Heart right ventricle (tissue), 16 donors: ENCODE results near the gene CAMSAP3. TPM values are rescaled to one million over a fixed set of nuclear protein-coding genes. Genes with fewer than 3 reads are reported as not detected.

ENCODE experiments used
- ATAC-seq, 8 donors: fragments of 200-7000 bp; cut with Tn5 transposase; one replicate each; pipeline ENCODE4 v1.9.1; 2020; ENCODE audit warnings: mild to moderate bottlenecking in 8 of 8, moderate library complexity in 8 of 8, moderate number of reproducible peaks in 1 of 8
- DNase-seq, 2 donors: peaks; one replicate each; pipeline ENCODE4 v3.0.0-alpha.2; 2020
- H3K27ac ChIP-seq, 10 donors: fragments of 200-600 bp; sonication (generic) in 2 of 10; one replicate each; pipeline versions ENCODE4 v1.5.0 to v1.8.0; 2020 to 2022; ENCODE audit warnings: mild to moderate bottlenecking in 3 of 10
- H3K27me3 ChIP-seq, 7 donors: fragments of 200-600 bp; one replicate each; pipeline ENCODE4 v1.8.0; 2021 to 2022; ENCODE audit warnings: mild to moderate bottlenecking in 2 of 7
- H3K36me3 ChIP-seq, 9 donors: fragments of 200-600 bp; sonication (generic) in 1 of 9; one replicate each; pipeline versions ENCODE4 v1.5.0 to v1.8.0; 2020 to 2022; ENCODE audit warnings: mild to moderate bottlenecking in 2 of 9
- H3K4me1 ChIP-seq, 9 donors: fragments of 200-600 bp; sonication (generic) in 1 of 9; one replicate each; pipeline versions ENCODE4 v1.5.0 to v1.8.0; 2020 to 2022; ENCODE audit warnings: mild to moderate bottlenecking in 4 of 9
- H3K4me3 ChIP-seq, 10 donors: fragments of 200-600 bp; sonication (generic) in 2 of 10; one replicate each; pipeline versions ENCODE4 v1.5.0 to v1.8.0; 2020 to 2022; ENCODE audit warnings: mild to moderate bottlenecking in 7 of 10, moderate library complexity in 2 of 10
- H3K9me3 ChIP-seq, 11 donors: fragments of 200-600 bp in 10 of 11; sonication (generic) in 2 of 11; one replicate each; pipeline versions ENCODE4 v1.5.0 to v1.8.0; 2013 to 2022; ENCODE audit warnings: mild to moderate bottlenecking in 2 of 11, control low read depth in 1 of 11, moderate library complexity in 1 of 11
- WGBS, 2 donors: extraction: QIAGEN DNeasy Blood & Tissue Kit; methylation state at CpG; one replicate each; pipeline ENCODE4 v1.1.7; 2013; ENCODE audit warnings: inconsistent platforms in 1 of 2; 5-methylcytosine and 5-hydroxymethylcytosine counted together
- intact Hi-C, 10 donors: fragments of 100-400 bp; cut with DNase I; formaldehyde crosslinking; loops; one replicate each; pipeline versions ENCODE4 v1.11.1 to v1.14.2; 2022
- polyA plus RNA-seq, 2 donors: library from polyadenylated mRNA; stranded (reverse); fragments of 200-250 nt; gene quantifications; one replicate each; pipeline ENCODE4 v1.2.3, GENCODE V29; 2013
- total RNA-seq, 10 donors: library from RNA; stranded (reverse); fragmentation: NEBNext Ultra II Directional in 3 of 10; extraction: Animal tissue kit (Norgen Biotek cat#: 25700) in 3 of 10; gene quantifications; one replicate each; pipeline versions ENCODE4 v1.2.1 to v1.2.4, GENCODE V29; 2021 to 2023
- TF ChIP-seq, protein P1 (sequence below), 9 donors: fragments of 200-600 bp; sonication (generic) in 2 of 9; IDR thresholded peaks; one replicate each; pipeline versions ENCODE4 v1.5.0 to v1.8.0; 2021 to 2022; ENCODE audit warnings: antibody characterized with exemption in 9 of 9, mild to moderate bottlenecking in 5 of 9, moderate library complexity in 1 of 9
- donor health status: Arrhythmogenic right ventricular cardiomyopathy.
- donor health status: ischemic (EF 13 %, LVEDD 7.1; RV severe dilation, severe dysfunction).
- donor health status: healthy with polysubstance abuse.
- donor health status: DM: no; HTN: yes; CAD: no.
- donor health status: DM: no; HTN: no; CAD: no.
- donor health status: ischemic (EF 25% LVEDD 6.9; RV normal size, moderate dysfunction).
- donor health status: ischemic (EF 25% LVEDD 5.7; RV mildly dilated, moderate dysfunction).
- donor health status: healthy.
- donor health status: DM: yes; HTN: yes; CAD: no.
- donor health status: Ischemic cardiomyopathy.
- donor health status: ischemic (EF 35%, LVEDD 5.7; RV mildly dilated, moderate dysfunction).
- donor health status: nonischemic (EF 11% LVEDD 7.7; RV severe dilation, severe dysfunction).
- donor health status: DM: yes; HTN: yes; CAD: no.
- donor health status: PGD.
- donor health status: ischemic (EF 29% LVEDD 5.4; RV normal size, mild dysfunction).
- donor health status: nonischemic (EF 23%, LVEDD 6.1; RV moderate dilation, normal function).

Gene CAMSAP3
- total and polyA plus RNA-seq, 12 donors = 0.03 to 2.0 (median 0.29) TPM

DNA sequence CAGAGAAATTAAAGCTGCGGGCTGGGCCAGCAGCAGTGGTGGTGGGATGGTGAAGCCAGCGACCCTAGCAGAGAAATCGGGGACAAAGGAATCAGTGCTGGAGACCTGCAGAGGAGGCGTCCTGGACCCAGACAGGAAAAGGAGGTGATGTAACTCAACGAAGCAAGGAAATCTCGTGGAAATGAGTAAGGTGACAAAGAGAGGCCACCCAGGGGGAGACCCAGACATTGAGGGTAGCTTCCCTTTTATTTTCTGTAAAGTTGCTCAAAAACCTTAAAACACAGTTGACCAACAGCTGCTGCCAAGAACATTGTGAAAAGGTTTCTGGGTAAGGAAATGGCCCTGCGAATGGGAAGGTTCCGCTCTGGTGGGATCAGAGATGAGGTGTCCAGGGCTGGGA, 59.9 kb downstream of the CAMSAP3 start:
- H3K36me3 ChIP-seq = no peaks in the 10 kb centered on the region
- no peak for DNase-seq
- peaks cover 0 to 37% (median 0%) of the 10 kb centered on the region in 9 donors for H3K4me1 ChIP-seq
- intact Hi-C loops = loop anchor here in 2 of 10 donors (10.0 kb wide), 1 partner anchor 139 kb away; no protein-coding TSS in a partner anchor
- 57 to 62% methylated on average over 8 of the region's 8 CpGs for WGBS, 2 donors
- no peak overlapping the region for H3K4me3 ChIP-seq
- ATAC-seq = no peak
- TF ChIP-seq, protein P1, sequence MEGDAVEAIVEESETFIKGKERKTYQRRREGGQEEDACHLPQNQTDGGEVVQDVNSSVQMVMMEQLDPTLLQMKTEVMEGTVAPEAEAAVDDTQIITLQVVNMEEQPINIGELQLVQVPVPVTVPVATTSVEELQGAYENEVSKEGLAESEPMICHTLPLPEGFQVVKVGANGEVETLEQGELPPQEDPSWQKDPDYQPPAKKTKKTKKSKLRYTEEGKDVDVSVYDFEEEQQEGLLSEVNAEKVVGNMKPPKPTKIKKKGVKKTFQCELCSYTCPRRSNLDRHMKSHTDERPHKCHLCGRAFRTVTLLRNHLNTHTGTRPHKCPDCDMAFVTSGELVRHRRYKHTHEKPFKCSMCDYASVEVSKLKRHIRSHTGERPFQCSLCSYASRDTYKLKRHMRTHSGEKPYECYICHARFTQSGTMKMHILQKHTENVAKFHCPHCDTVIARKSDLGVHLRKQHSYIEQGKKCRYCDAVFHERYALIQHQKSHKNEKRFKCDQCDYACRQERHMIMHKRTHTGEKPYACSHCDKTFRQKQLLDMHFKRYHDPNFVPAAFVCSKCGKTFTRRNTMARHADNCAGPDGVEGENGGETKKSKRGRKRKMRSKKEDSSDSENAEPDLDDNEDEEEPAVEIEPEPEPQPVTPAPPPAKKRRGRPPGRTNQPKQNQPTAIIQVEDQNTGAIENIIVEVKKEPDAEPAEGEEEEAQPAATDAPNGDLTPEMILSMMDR (IDR thresholded peaks at IDR 0.05) = no peak
- no peaks in the 10 kb centered on the region for H3K9me3 ChIP-seq
- H3K27me3 ChIP-seq = peaks cover 0 to 18% (median 0%) of the 10 kb centered on the region in 7 donors
- H3K27ac ChIP-seq = peak overlapping the region in 1 of 10 donors; percentile 84

DNA sequence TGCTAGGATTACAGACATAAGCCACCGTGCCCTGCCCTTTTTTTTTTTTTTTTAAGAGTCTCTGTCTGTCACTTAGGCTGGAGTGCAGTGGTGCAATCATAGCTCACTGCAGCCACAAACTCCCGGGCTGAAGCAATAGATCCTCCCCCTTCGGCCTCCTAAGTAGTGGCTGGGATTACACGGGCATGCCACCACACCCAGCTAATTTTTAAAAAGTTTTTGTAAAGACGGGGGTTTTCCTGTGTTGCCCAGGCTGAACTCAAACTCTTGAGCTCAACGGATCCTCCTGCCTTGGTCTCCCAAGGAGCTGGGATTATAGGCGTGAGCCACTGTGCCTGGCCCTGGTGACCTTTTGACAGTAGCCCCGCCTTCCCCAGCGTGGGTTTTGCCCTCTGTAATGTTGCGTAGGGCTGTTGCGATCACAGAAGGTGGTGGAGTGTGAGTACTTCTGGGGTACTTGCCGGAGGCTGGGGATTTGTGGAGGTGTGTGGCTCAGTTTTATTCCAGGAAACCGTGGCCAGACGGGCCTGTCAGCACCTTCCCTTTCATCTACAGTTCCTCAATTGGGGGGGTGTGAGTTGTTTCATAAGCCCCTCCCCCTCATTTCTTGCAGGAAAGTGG, 61.6 kb downstream of the CAMSAP3 start:
- Histone ChIP-seq H3K27ac (peak overlapping the region in 1 of 10 donors; percentile 84), H3K4me3 (peak overlapping the region in 1 of 10 donors; percentile 18), H3K27me3 (peaks cover 0 to 22% (median 1%) of the 10 kb centered on the region in 7 donors), H3K36me3 (no peaks in the 10 kb centered on the region), H3K9me3 (no peaks in the 10 kb centered on the region), H3K4me1 (peaks cover 0 to 31% (median 0%) of the 10 kb centered on the region in 9 donors)
- TF ChIP-seq, protein P1 (IDR thresholded peaks at IDR 0.05) = no peak
- DNase-seq (no peak), ATAC-seq (peak in 2 of 8 donors; percentile 33 to 52)
- intact Hi-C loops = loop anchor here in 2 of 10 donors (10.0 kb wide), 1 partner anchor 138 kb away; no protein-coding TSS in a partner anchor
- WGBS, 2 donors = 42 to 44% methylated on average over 14 of the region's 14 CpGs

DNA sequence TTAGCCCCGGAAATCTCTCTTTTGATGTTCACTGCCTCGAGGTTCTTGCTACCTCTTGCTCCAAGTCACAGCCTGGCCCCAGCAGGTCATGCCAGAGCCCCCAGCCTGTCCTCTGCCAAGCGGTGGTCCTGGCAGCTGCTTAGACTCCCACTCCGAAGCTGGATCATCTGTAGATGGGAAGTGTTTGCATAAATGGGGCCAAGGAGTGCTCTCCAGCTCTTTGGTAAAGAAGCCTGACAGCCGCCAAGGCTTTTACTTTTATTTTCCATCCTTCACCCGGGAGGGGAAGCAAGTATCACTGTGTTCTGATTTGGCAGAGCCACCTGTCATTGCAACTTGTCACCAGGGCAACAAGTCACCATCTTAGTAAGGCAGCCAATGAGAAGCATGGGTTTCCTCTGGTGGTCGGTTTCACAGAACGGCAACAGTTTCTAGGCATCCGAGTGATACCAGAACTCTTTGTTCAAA, 62.6 kb downstream of the CAMSAP3 start:
- Histone ChIP-seq H3K4me3 (no peak overlapping the region), H3K27ac (peak overlapping the region in 1 of 10 donors; percentile 84), H3K9me3 (no peaks in the 10 kb centered on the region), H3K36me3 (no peaks in the 10 kb centered on the region), H3K4me1 (peaks cover 0 to 28% (median 0%) of the 10 kb centered on the region in 9 donors), H3K27me3 (peaks cover 0 to 29% (median 7%) of the 10 kb centered on the region in 7 donors)
- WGBS, 2 donors = 32 to 38% methylated on average over 9 of the region's 9 CpGs
- TF ChIP-seq, protein P1 (IDR thresholded peaks at IDR 0.05) = no peak
- DNase-seq (no peak), ATAC-seq (no peak)
- intact Hi-C loops = loop anchor here in 2 of 10 donors (10.0 kb wide), 1 partner anchor 137 kb away; no protein-coding TSS in a partner anchor

DNA sequence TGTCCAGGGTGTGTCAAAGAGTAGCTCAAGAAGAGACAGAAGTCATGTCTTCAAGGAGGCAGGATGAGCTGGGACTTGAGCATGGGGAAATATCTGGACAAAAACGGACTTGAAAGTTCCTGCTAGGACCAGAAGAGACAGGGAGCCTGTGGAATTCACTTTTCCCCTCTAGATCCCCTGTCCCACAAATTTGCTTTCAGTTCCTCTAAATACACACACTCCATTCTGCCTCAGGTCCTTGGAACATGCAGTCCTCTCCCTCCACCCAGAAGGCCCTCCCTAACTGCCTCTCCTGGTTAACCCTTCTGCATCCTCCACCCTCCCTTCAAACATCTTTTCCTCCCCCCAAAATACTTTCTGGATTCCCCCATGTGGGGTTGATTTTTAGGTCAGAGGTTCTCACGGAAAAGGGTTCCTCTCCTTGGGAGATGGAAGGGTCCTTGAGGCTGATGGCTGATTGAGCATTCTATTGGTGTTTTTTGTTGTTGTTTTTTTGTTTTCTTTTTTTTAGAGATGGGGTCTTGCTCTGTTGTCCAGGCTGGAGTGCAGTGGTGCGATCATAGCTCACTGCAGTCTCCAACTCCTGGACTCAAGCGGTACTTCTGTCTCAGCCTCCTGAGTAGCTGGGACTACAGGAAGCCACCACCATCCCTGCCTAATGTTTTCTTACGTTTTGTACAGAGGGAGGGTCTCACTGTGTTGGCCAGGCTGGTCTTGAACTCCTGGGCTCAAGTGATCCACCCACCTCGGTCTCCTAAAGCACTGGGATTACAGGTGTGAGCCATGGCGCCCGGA, 66.3 kb downstream of the CAMSAP3 start:
- WGBS, 2 donors = 75 to 76% methylated on average over 8 of the region's 8 CpGs
- TF ChIP-seq, protein P1 (IDR thresholded peaks at IDR 0.05) = no peak
- ATAC-seq = no peak
- intact Hi-C loops = no loop called here
- Histone ChIP-seq H3K36me3 (no peaks in the 10 kb centered on the region), H3K27me3 (peaks cover 0 to 38% (median 7%) of the 10 kb centered on the region in 7 donors), H3K4me3 (no peak overlapping the region), H3K9me3 (no peaks in the 10 kb centered on the region), H3K27ac (no peak overlapping the region), H3K4me1 (peaks cover 0 to 15% (median 0%) of the 10 kb centered on the region in 9 donors)
- DNase-seq = no peak
